NCI-H460 (cell line): Measurements from ENCODE around the gene DEFB108B. TPM values are rescaled to one million over a fixed set of nuclear protein-coding genes. Genes with fewer than 3 reads are reported as not detected.
"Not testable (repeated sequence)": the region's sequence is repeated elsewhere in the genome, so short reads cannot be mapped to it uniquely, and the experiment has no call there.

ENCODE experiments used
- DNase-seq: peaks from one replicate; pipeline ENCODE4 v3.0.0-alpha.2; 2016; ENCODE audit warnings: low read depth; ENCODE audit errors: extremely low read depth
- small RNA-seq, 2 experiments: library from RNA; depleted of rRNA; stranded (forward); fragments of <200 nt; gene quantifications; one replicate each; pipeline ENCODE3, GENCODE V24; 2014
- total RNA-seq: library from RNA; depleted of rRNA; stranded (reverse); fragments of >200 nt; shearing (Covaris generic); gene quantifications from 2 replicates; pipeline ENCODE4 v1.2.3, GENCODE V29; 2014; rRNA removed

DEFB108B gene
- total RNA-seq, 1 experiment from 2014 or later: not detected

- peak; percentile 46 for DNase-seq
Observed at GRCh38 chr11:71813481-71814355, 19.3 kb upstream of the DEFB108B start.

DNA sequence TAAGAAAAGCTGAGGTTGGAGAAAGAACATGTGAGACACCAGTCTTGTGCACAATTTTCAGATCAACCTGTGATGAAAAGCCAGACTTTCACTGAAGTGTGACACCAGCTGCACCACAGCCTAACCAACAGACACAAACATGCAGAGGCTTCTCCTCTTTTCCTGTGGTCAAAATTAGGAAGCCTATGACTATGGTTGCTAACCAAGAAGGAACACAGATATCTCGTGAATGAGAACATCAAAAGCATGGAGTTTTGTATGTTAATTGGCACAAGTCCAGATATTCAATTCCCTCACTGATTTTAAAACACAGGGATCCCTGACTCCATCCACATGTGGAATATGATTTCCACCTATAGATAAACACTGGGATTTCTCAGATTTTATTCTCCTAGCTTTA lies 11.5 kb upstream of the DEFB108B start:
- not testable (repeated sequence) for DNase-seq

GRCh38 chr11:71829247-71829646 lies 3.8 kb upstream of the DEFB108B start:
- DNase-seq: not testable (repeated sequence)

- not testable (repeated sequence) for DNase-seq
Observed at GRCh38 chr11:71829686-71830085, 3.3 kb upstream of the DEFB108B start.

DNA sequence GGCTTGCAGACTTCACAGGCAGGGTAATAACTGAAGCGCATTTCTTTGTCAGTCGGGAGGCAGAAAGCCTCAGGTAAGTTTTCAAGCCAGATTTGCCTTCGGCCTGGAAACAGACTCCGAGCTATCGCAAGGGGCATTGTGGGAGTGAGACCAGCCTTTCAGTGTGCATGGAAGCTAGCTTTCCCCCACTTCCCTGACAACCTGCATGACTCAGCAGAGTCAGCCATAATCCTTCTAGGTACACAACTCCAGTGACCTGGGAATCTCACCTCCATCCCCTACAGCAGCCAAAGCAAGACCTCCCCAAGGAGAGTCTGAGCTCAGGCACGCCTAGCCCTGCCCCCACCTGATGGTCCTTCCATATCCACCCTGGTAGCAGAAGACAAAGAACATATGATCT lies 9.7 kb downstream of the DEFB108B start:
- not testable (repeated sequence) for DNase-seq

DNA sequence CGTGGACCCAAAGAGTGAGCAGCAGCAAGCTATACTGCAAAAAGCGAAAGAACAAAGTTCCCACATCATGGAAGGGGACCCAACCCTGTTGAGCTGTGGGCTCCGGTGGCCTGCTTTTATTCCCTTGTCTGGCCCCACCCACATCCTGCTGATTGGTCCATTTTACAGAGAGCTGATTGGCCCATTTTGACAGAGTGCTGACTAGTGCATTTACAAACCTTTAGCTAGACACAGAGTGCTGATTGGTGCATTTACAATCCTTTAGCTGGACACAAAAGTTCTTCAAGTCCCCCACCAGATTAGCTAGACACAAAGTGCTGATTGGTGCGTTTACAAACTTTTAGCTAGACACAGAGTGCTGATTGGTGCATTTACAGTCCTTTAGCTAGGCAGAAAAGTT lies 10.4 kb downstream of the DEFB108B start:
- DNase-seq: not testable (repeated sequence)

- no peak for DNase-seq
Observed at GRCh38 chr11:71843858-71844257, 10.9 kb downstream of the DEFB108B start.

GRCh38 chr11:71853895-71854294 lies 20.9 kb downstream of the DEFB108B start:
- DNase-seq: not testable (repeated sequence)

- DNase-seq: not testable (repeated sequence)
Observed at GRCh38 chr11:71855880-71856279, 22.9 kb downstream of the DEFB108B start.

DNA sequence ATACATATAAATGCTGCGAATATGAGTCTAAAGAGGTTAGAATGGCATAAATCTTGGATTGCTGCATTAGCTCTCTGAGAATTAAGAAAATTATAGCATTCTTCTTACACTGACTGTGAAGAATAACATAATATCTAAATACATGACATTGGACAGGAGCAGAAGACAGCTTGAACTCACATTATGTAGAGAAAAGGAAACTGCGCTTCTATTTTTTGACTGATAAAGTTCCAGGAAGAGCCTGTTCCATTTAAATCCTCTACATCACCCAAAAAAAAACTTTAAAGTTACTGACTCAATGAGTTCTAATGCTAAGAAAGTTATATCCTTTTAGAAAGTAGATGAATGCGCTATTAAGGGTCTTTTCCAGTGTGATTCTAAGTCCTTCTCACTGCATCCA lies 27.8 kb downstream of the DEFB108B start:
- not testable (repeated sequence) for DNase-seq

DNA sequence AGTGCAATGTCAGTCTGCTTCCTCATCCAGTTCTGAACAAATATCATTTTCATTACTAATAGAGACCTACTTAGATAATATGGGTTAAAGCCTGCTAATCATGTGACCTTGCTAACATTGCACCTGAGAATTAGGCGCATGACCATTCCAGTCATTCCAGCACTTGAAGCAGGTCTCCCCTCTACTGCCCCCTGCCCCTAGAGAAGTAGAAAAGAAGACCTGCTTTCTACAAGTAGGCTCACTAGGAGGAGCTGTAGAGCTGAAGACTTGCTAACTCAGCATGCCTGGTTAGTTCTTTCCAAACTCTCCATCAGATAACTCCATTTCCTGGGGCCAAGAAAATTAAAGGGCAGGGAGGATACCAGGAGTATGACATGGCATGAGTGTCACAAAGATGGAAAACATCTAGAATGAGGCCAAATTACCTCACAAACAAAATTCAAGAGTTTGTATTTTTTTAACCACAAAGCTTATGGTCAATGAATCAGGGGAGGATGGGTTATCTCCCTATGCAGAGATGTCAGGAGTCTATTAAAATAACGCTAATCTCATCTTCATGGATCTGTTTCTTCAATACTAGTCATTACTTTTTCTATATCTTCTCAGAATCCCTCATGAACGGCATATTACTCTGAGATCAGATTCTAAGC lies 31.1 kb downstream of the DEFB108B start:
- peak; percentile 44 for DNase-seq

DNA sequence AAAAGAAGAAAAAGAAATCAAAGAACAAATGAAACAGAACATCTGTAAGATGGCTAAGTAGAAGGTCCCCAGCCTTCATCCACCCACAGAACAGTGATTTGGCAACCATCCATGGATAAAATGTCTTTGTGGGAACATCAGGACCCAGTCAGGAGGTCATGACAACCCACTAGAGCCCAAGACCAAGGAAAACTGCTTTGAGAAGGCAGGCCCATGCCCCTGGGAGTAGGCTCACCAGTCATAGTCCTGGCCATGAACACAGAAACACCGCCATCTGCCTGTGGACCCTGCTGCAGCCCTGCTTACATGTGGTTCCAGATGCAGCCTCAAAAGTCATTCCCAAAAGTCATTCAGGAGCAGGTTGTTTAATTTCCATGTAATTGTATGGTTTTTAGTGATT lies 34.2 kb downstream of the DEFB108B start:
- not testable (repeated sequence) for DNase-seq

DNA sequence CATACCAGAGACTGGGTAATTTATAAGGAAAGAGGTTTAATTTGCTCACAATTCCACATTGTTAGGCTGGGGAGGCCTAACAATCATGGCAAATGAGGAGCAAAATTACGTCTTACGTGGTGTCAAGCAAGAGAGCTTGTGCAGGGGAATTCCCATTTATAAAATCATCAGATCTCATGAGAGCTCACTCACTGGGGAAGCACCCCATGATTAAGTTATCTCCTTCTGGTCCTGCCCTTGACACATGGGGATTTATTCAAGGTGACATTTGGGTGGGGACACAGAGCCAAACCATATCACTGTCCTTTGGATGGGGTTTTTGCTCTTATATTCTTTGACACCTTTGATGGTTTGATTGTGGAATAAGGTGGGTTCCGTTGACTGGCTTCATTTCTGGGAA lies 36.9 kb downstream of the DEFB108B start:
- not testable (repeated sequence) for DNase-seq

DNA sequence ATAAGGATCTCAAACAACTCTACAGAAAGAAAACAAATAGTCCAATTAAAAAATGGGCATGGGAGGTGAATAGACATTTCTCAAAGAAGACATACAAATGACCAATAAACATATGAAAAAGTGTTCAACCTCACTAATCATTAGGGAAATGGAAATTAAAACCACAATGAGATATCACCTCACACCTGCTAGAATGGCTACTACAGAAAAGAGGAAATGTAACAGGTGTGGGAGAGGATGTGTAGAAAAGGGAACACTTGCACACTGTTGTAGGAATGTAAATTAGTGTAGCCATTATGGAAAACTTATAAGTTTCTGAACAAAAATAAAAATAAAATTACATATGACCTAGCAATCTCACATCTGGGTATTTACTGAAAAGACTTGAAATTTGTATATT lies 37.7 kb downstream of the DEFB108B start:
- not testable (repeated sequence) for DNase-seq

DNA sequence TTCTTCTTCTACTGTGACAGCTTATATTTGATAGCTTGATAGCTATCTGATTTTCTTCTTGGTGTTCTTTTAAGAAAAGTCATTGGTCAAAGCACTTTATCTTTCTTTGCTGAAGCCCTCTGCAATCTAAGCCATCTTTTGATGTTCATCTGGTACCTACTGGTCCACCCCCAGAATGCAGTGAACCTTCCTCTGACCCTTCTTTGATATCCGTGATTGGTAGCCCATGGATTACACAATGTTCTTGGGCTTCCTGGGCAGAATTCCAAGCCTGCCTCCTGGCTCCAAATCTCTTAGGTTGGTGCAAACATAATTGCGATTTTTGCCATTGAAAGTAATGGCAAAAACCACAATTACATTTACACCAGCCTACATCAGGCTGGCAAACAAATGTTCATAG lies 43.3 kb downstream of the DEFB108B start:
- DNase-seq: not testable (repeated sequence)

DNA sequence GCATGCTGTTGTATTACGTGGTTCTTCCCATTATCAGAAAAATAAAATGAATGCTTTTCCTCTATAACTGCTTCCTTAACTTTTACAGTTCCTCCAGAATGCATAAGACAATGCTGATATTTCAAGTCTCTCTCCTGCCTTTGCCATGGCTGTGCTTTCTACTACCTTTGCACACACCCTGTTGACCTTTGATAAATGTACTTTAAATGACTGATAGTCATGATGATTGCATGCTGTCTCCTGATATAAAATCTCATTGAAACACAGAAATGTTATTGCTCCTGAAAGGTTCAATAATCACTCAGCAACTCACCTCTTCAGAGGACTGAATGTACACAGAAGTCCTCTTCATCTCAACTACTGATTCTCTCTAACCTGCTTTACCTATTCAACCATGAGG lies 45.1 kb downstream of the DEFB108B start, which contains the start of gene DEFB131B:
Gene DEFB131B, plus strand, starts transcription at position 395 of the 400 bp plus-strand sequence. Its CDS starts 0 bp downstream, at position 395.
- DNase-seq: not testable (repeated sequence)

DNA sequence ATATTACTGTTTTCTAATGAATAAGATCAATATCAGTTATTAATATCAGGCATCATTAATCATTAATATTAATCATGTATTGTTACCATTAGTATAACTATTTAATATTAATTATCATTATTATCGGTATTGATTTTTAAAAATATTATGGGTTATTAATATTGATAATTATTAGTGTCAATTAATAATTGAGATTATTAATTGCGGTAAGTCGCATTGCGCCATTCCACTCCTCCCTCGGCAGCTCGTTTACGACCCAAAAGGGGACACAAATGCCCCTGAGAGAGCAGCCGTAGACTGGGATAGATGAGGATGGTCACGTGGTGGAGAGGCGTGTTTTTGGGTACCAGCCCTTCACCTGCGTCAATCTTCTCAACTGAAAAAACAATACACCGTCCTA lies 52.8 kb downstream of the DEFB108B start:
- not testable (repeated sequence) for DNase-seq

Small RNA genes lying within 50 kb of the gene (small RNA-seq; reads per million reads assigned to genes)
- gene RNA5SP342: 0 reads per million in 2 experiments

Other genes with a start within 250 kb of the DEFB108B start
- not detected in 2 replicates for gene DEFB131B, start 45.3 kb downstream of the DEFB108B start, total RNA-seq
- 2.0 and 3.2 TPM in 2 replicates for gene XNDC1N, start 95.4 kb downstream of the DEFB108B start, total RNA-seq
- 11.7 and 12.7 TPM in 2 replicates for gene RNF121, start 95.8 kb downstream of the DEFB108B start, total RNA-seq
- 2.3 and 2.4 TPM in 2 replicates for gene IL18BP, start 165.7 kb downstream of the DEFB108B start, total RNA-seq
- gene NUMA1, start 247.3 kb downstream of the DEFB108B start, total RNA-seq: 48.8 and 57.0 TPM in 2 replicates
- 6.7 and 7.5 TPM in 2 replicates for gene LRRC51, start 247.7 kb downstream of the DEFB108B start, total RNA-seq